Measurements from ENCODE around the gene PRR20G. TPM values are rescaled to one million over a fixed set of nuclear protein-coding genes. Genes with fewer than 3 reads are reported as not detected.

The PRR20G gene
- total and polyA plus RNA-seq, 8 donors, result not detected

DNA sequence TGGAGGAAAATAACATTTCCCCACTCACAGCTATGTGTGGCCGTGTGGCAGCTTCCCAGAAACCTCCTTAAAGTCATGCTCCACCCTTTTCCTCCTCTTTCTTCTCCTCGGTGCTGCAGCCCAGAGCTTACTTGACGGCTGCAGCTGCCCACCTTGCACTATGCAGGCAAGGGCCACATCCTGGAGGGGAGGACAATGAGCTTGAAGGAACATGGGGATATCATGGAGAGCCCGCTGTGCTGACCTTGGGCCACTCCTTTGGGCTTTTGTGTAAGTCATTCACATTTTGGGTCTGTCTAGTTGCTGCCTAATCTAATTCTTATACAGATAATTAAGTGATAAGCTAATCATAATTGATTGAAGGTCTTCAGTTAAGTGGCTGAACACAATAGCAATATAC is 28.0 kb downstream of the PRR20G start:
- no peak for DNase-seq
- H3K27ac ChIP-seq, result no peak overlapping the region
- no peaks in the 10 kb centered on the region for H3K36me3 ChIP-seq
- H3K9me3 ChIP-seq, result no peaks in the 10 kb centered on the region
- H3K4me1 ChIP-seq, result no peaks in the 10 kb centered on the region
- peaks cover 0 to 5% (median 0%) of the 10 kb centered on the region in 3 donors for H3K27me3 ChIP-seq
- intact Hi-C loops (cut with DNase I; ENCODE audit: low total_unique reads), result no loop called here
- WGBS, 5 donors, result 48 to 55% (median 49%) methylated on average over 4 of the region's 4 CpGs
- TF ChIP-seq POLR2AphosphoS5 (IDR thresholded peaks at IDR 0.05) (no peak), POLR2A (IDR thresholded peaks at IDR 0.05) (no peak), CTCF (IDR thresholded peaks at IDR 0.05) (no peak), EP300 (IDR thresholded peaks at IDR 0.05) (no peak)
- H3K4me3 ChIP-seq, result no peak overlapping the region

DNA sequence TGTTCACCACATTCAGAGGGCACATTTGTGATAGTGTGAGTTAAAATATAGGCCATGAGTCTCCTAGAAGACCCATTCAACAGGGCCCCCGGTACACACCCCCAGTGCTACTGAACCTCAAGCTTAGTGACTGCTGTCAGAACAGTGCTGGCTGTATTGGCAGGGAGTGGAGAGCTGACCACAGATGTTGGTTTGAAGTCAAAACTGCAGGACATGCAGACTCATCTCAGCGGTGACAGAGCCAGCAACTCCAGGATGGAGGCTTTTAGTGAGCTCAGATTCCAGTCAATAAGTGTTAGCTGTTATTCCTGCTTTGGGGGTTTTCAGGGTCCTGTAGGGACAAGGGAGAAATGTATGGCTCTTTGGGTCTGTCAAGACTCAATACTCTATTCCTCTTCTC is 29.1 kb downstream of the PRR20G start:
- Histone ChIP-seq H3K4me1 (no peaks in the 10 kb centered on the region), H3K9me3 (no peaks in the 10 kb centered on the region), H3K36me3 (no peaks in the 10 kb centered on the region), H3K27me3 (no peaks in the 10 kb centered on the region), H3K4me3 (no peak overlapping the region), H3K27ac (no peak overlapping the region)
- WGBS, 5 donors, result 72 to 90% (median 77%) methylated on average over 2 of the region's 2 CpGs
- intact Hi-C loops (cut with DNase I; ENCODE audit: low total_unique reads), result no loop called here
- DNase-seq, result no peak
- no peak for TF ChIP-seq CTCF (IDR thresholded peaks at IDR 0.05)
- TF ChIP-seq POLR2A (IDR thresholded peaks at IDR 0.05), result no peak
- TF ChIP-seq POLR2AphosphoS5 (IDR thresholded peaks at IDR 0.05), result no peak
- no peak for TF ChIP-seq EP300 (IDR thresholded peaks at IDR 0.05)

DNA sequence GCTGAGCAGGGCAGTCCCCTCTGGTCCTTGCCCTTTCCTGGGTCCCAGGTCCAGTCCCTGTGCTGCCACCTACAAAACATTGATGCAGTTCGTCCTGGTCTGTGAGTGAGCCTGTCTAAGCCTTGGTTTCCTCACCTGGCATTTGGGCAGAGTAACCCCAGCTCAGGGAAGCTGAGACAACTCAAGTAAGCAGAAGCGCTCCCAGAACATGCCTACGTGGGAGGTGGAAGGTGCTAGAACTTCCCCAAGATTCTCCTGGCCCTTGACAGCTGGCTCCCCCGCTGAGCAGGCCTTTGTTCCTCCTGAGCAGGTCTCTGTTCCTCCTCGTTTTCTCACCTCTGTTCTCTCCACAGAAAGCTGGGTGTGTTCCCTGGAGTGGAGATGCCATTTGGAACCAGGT is 30.5 kb downstream of the PRR20G start:
- Histone ChIP-seq H3K27me3 (no peaks in the 10 kb centered on the region), H3K36me3 (no peaks in the 10 kb centered on the region), H3K4me1 (no peaks in the 10 kb centered on the region), H3K9me3 (no peaks in the 10 kb centered on the region), H3K4me3 (no peak overlapping the region), H3K27ac (no peak overlapping the region)
- intact Hi-C loops (cut with DNase I; ENCODE audit: low total_unique reads), result no loop called here
- no peak for TF ChIP-seq POLR2A (IDR thresholded peaks at IDR 0.05)
- TF ChIP-seq CTCF (IDR thresholded peaks at IDR 0.05), result no peak
- TF ChIP-seq POLR2AphosphoS5 (IDR thresholded peaks at IDR 0.05), result no peak
- no peak for TF ChIP-seq EP300 (IDR thresholded peaks at IDR 0.05)
- 76 to 84% (median 82%) methylated on average over 5 of the region's 5 CpGs for WGBS, 5 donors
- no peak for DNase-seq

DNA sequence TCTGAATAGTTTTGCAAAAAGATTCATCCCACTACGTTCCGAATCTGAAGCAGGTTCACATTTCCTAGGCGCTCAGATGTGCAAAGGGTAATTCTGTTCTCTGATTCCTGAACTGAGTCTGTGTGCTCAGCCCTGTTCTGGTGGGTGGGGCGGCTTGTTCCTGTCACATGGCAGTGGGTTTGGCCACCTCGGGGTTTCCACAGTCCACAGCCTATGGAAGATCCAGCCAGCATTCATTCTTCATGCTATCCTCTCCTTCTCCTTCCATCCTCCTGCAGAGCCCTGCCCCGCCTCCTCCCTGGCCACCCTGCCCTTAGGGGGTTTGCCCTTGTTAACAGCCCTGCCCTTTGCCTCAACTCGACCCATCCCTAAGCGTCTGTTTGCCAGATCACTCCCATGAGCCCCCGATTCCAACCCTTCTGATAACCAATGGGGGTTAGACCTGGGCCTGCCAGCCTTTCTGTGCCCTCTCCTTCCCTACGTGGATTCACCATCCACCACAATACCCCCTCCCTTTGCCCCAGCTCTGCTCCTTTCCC is 31.0 kb downstream of the PRR20G start:
- Histone ChIP-seq H3K27ac (no peak overlapping the region), H3K4me3 (no peak overlapping the region), H3K27me3 (no peaks in the 10 kb centered on the region), H3K4me1 (no peaks in the 10 kb centered on the region), H3K9me3 (no peaks in the 10 kb centered on the region), H3K36me3 (no peaks in the 10 kb centered on the region)
- DNase-seq, result no peak
- TF ChIP-seq EP300 (IDR thresholded peaks at IDR 0.05) (no peak), CTCF (IDR thresholded peaks at IDR 0.05) (no peak)
- 70 to 78% (median 74%) methylated on average over 10 of the region's 10 CpGs for WGBS, 5 donors
- intact Hi-C loops (cut with DNase I; ENCODE audit: low total_unique reads), result no loop called here

Measured in stomach (tissue), 9 donors.